Cardiac septum (tissue), 1 donor: ENCODE measurements around the gene MCM8. TPM values are rescaled to one million over a fixed set of nuclear protein-coding genes. Genes with fewer than 3 reads are reported as not detected.

ENCODE experiments used
- DNase-seq: peaks from one replicate; pipeline ENCODE4 v3.0.0-alpha.2; 2020; ENCODE audit warnings: low spot score
- intact Hi-C: fragments of 100-400 bp; cut with DNase I; formaldehyde crosslinking; loops from one replicate; pipeline ENCODE4 v1.14.0; 2022
- total RNA-seq: library from RNA; stranded (reverse); fragmentation: NEBNext Ultra II Directional; extraction: Animal tissue kit (Norgen Biotek cat#: 25700); gene quantifications from one replicate; pipeline ENCODE4 v1.2.1, GENCODE V29; 2021
- donor health status: DM: no; HTN: no; CAD: no.

The MCM8 gene
- total RNA-seq, 1 donor from 2014 or later: 6.1 TPM

DNA sequence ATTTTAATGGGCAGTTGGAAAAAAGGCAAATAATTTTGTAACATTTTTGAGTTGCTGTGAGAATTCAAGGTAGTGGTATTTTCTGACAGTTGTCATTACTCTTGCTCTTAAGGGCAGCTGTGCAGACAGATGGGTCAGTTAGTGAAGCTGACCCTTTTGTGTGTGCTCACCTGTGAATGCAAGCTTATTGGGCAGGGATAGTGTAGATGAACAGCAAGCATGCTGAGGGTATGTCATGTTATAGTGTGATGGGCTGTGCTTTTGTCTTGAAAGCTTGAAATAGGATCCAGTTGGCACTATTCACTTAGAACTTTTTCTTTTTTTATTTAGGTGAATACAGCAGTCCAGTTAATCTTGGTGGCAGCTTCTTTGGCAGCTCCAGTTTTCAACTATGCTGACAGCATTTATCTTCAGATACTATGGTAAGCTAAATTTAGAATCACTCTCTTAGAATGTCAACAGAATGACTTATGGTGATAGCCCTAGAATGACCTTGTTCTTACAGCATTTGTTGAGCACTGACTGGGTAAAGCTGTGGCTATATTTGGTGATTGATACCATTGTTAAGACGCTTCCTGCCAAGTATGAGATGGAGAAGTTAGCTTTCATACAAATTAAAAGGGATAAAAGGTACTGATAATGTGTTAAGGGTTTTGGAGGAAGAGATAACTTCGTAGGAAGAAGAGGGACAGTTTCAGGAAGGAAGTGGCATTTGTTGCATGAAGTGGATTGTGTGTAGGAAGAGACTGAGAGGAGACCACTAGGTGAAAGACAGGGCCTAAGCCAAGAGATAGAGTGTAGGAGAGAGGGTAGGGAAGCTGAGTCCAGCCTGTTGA, 83.9 kb downstream of the MCM8 start:
- no peak for DNase-seq
- intact Hi-C loops: loop anchor here (1.0 to 2.0 kb wide), 2 partner anchors 26 to 40 kb away; no protein-coding TSS in a partner anchor

DNA sequence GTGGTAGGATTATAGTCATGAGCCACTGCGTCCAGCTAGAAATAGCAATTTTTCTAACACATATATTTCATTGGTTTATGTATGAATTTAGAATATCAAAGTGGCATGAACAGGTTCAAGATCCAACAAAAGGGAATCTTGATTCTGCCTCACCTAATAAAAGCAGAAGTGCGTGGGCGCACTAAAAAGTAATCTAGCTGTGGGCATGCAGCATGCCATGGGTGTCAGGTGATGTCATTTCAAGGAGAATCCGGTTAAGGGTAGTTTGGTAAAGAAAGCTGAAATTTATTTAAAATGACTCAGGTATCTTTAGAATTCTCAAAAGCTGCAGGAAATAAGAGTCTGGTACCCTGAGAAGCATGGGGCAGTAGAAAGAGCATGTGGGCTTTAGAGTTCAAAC, 85.8 kb downstream of the MCM8 start:
- intact Hi-C loops: no loop called here
- DNase-seq: no peak

DNA sequence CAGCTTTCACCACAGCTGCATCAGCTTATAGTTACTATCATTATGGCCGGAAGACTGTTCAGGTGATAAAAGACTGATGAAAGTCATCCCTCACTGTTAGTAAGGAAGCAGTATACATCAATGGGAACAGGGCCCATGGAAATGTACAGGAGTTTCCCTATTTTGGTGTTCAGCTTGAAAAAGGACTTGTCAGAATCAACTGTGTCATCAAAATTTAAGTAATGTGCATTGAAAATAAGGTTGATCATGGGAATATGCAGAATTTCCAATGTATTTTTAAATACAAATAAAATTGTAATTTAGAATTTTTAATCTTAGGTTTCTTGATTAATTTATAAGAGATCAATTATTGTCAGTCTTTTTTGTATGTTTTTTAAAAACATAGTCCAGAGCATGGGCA, 86.6 kb downstream of the MCM8 start:
- intact Hi-C loops: no loop called here

DNA sequence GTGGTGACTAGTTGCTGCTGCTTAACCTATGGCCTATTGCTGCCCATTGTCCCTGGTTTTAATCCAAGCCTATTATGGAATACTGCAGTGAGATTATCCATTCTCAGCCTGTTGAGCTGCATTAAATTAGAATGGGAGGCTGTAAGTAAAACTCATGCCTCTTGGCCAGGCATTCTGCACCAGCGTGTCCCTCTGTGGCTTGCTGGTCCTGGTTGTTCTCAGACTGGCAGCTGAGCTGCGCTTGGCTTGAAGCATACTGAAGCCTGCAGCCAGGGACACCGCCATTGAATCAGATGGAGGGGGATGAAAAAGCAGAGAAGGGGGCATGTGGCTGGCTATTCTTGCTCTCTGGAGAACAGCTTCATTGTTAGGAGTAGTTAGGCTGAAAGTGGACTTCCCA, 87.8 kb downstream of the MCM8 start:
- intact Hi-C loops: no loop called here
- DNase-seq: no peak

More for the DNA sequence above, 86.6 kb downstream of the MCM8 start:
- no peak for DNase-seq

DNA sequence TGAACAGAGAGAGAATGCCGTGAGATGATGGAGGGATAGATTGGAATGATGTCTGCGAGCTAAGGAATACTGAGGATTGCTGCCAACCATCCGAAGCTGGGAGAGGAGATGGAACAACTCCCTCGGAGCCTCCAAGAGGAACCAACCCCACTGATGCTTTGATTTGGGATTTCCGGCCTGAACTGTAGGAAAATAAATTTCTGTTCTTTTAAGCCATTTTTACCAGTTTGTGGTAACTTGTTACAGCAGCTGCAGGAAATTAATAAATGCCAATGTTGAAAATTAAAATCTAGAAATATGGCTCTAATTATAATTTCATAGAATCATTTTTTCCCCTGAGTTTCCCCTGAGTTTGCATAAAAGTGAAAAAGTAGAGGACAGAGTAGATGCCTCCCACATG, 89.3 kb downstream of the MCM8 start:
- DNase-seq: no peak
- intact Hi-C loops: no loop called here

DNA sequence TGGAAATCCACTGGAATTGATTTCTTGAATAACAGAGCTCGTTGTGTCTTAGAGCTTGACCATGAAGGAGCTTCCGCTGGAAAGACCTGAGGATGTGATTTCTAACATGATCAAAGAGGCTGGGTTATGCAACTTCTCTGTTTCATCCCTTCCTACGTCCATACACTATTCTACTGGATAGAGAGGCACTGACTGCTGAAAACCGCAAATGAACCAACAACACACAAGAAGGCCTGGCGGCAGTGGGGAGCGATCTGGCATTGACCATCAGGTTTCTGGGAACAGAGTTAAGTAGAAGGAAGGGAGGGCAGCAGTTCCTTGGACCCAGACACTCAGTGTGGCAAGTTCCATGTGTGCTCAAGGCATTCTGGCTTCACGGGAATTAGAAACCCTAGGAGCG, 90.1 kb downstream of the MCM8 start:
- DNase-seq: no peak
- intact Hi-C loops: no loop called here

DNA sequence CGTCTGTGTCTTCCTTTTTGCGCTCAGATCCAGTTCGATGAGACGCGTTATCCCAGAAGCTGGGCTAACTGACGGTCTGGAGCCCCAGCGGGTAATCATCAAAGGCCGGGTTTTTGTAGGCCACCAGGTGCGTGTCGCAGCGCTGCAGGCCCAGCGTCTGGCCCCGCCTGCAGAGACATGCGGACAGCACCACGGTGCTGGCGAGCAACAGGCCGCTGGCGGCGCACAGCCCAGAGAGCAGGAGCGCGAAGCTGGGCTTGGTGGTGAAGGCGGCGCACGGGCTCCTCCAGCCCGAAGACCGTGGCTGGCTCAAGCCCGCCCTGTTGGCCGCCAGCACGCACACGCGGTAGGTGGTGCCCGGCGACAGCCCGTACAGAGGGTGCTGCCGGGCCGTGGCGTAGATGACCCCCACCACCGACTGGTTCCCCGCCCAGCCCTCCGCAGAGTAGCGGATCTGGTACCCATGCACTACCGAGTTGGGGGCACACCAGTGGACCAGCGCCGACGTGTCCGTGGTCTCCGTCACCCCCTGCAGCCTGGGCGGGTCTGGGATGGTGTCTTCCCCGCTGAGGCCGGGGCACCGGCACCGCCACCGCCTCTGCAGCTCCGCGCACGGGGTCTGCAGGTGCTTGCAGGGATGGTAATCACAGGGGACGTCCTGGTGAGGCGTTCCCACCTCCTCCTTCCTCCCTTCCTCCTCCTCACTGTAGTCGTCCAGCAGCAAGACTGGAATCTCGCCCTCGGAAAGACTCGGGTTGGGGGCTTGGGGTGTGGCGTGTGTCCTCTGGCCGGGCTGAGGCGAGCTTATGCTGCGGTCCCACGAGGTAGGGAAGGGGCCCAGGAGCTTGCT, 90.7 kb downstream of the MCM8 start:
- no peak for DNase-seq
- intact Hi-C loops: no loop called here

DNA sequence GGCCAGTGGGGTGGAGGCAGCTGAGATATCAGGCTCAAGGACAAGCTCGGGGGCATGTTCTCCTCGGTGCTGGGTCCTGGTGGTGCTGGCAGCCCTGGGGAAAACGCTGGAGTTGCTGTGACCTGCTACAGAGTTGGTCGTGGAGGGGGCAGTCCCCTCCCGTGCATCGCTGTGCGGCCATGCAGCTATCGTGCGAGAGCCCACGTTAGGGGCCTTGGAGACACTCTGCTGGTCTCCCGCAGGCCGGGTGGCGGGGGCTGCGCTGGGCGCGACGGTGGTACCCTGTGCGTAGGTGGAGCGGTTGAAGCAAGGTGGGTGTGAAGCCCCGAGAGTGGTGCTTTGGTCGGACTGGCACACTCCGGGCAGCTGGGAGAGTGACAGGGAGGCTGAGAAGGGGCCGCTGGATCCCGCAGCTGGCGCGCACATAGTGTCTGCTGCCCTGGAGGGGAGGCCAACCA, 91.4 kb downstream of the MCM8 start:
- intact Hi-C loops: no loop called here
- DNase-seq: no peak

DNA sequence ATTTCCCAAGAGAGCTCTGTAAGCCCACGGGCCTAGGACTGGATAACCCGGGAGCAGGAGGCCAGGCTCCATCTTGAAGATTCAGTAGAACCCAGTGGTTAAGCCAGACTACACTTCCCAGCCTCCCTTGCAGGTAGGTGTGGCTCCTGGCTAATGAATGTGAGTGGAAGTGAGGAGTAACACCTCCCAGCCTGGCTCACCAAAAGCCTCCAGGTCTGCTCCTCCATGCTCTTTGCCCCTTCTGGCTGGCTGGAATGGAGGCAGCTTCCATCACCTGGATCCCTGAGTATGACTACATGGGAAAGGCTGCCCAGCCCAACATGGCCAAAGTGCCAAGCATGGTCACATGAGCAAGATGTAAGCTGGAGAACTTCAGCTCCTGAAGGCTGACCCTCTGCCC, 93.7 kb downstream of the MCM8 start:
- DNase-seq: no peak
- intact Hi-C loops: no loop called here

DNA sequence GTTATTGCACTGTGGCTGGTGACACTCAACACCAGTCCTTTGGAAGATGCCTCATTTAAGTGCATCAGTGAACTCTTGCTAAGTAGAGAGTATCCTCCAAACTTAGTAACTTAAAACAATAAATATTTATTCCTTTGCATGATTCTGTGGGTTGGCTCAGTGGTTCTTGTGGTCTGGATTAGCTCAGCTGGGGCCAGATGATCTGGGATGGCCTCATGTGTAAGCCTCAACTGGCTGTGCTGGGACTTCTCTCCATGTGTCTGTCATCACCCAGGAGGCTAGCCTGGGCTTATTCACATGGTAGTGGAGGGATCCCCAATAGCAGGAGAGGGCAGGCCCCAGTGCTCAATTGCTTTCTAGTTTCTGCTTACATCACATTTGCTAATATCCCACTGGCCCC, 95.1 kb downstream of the MCM8 start:
- intact Hi-C loops: no loop called here
- no peak for DNase-seq

DNA sequence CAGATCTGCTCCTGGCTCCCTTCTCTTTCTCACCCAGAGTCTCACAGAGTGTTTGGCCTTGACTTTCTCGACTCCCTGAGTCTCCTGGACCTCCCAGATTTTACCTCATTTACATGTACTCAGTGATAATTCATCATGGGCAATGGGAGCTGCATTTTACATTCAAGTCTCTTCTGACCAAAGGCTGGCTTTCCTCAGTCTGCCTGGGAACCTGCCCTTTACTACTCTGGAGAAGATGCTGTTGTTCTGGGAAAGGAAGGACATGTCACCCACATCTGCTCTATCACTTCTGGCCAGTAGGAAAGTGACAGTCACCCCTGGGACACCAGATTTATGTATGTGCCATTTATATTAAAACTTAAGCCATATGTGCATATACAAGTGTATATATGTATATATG, 96.0 kb downstream of the MCM8 start:
- intact Hi-C loops: no loop called here
- no peak for DNase-seq

DNA sequence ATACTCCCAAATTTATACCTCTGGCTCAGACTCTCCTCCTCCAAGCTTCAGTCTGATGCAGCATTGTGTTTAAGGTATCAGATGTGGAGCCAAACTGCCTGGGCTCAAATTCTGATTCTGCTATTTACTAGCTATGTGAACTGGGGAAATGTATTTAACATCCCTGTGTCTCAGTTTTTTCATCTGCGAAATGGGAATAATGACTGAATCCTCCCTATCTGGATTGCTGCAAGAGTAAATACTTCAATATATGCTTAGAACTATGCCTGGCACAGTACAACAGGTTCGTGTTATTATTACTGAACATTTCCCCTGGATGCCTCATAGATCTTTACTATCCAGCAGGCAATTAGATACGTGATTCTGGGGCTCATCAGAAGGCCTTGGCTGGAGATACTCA, 97.9 kb downstream of the MCM8 start:
- DNase-seq: no peak
- intact Hi-C loops: no loop called here

Other genes starting within 250 kb of the MCM8 start
- gene SHLD1, start 200.3 kb upstream of the MCM8 start, total RNA-seq: 4.3 TPM
- gene CHGB, start 39.1 kb upstream of the MCM8 start, total RNA-seq: 3.0 TPM
- gene TRMT6, start 119 bp upstream of the MCM8 start, total RNA-seq: 13.5 TPM
- 79.2 TPM for gene CRLS1, start 55.5 kb downstream of the MCM8 start, total RNA-seq
- gene LRRN4, start 103.4 kb downstream of the MCM8 start, total RNA-seq: 0.11 TPM
- gene FERMT1, start 172.4 kb downstream of the MCM8 start, total RNA-seq: 0.54 TPM